HG03432 (cell line): ENCODE results near the gene GRK5.

ENCODE experiments used
- ATAC-seq: cut with Tn5 transposase; IDR thresholded peaks from one replicate; pipeline ENCODE4 v1.9.1; 2021; ENCODE audit warnings: mild to moderate bottlenecking, moderate library complexity; ENCODE audit not compliant: unreplicated experiment

GRK5 gene

GRCh38 chr10:119355930-119356329, 148.6 kb downstream of the GRK5 start:
- no peak for ATAC-seq

- ATAC-seq, result no peak
Observed at GRCh38 chr10:119357412-119358151, 150.2 kb downstream of the GRK5 start.

GRCh38 chr10:119358152-119358512, 150.8 kb downstream of the GRK5 start:
- ATAC-seq, result no peak

GRCh38 chr10:119358567-119358966, 151.2 kb downstream of the GRK5 start:
- no peak for ATAC-seq

GRCh38 chr10:119359025-119359424, 151.7 kb downstream of the GRK5 start:
- no peak for ATAC-seq

GRCh38 chr10:119360181-119360921, 153.0 kb downstream of the GRK5 start:
- no peak for ATAC-seq

GRCh38 chr10:119361037-119361436, 153.7 kb downstream of the GRK5 start:
- ATAC-seq, result no peak

GRCh38 chr10:119362122-119362521, 154.8 kb downstream of the GRK5 start:
- ATAC-seq, result no peak

GRCh38 chr10:119364645-119365600, 157.6 kb downstream of the GRK5 start:
- ATAC-seq, result no peak

GRCh38 chr10:119365773-119366599, 158.6 kb downstream of the GRK5 start:
- ATAC-seq, result no peak

- no peak for ATAC-seq
Observed at GRCh38 chr10:119367841-119368549, 160.6 kb downstream of the GRK5 start.

- no peak for ATAC-seq
Observed at GRCh38 chr10:119368581-119368980, 161.2 kb downstream of the GRK5 start.

- ATAC-seq, result peak; percentile 81
Observed at GRCh38 chr10:119368991-119369869, 161.9 kb downstream of the GRK5 start.

- no peak for ATAC-seq
Observed at GRCh38 chr10:119370111-119370741, 162.9 kb downstream of the GRK5 start.

GRCh38 chr10:119370972-119371703, 163.8 kb downstream of the GRK5 start:
- ATAC-seq, result no peak

- no peak for ATAC-seq
Observed at GRCh38 chr10:119371704-119372663, 164.6 kb downstream of the GRK5 start.
